Ovary (tissue), 3 donors: Measurements from ENCODE around the gene FCGR2B.
"Not testable (repeated sequence)": the region's sequence is repeated elsewhere in the genome, so short reads cannot be mapped to it uniquely, and the experiment has no call there.

Experiments used
- EP300 ChIP-seq: sonication (generic); formaldehyde crosslinking; IDR thresholded peaks from one replicate; pipeline ENCODE4 v1.6.1; 2017; ENCODE audit warnings: antibody characterized with exemption
- POLR2A ChIP-seq: fragments of 450-650 bp; IDR thresholded peaks from one replicate; pipeline ENCODE4 v1.6.1; 2017; ENCODE audit warnings: antibody characterized with exemption, mild to moderate bottlenecking, moderate library complexity
- TF ChIP-seq, protein P1 (sequence below), 3 donors: fragments of 450-650 bp in 2 of 3; fragments of 200-600 bp in 1 of 3; IDR thresholded peaks; one replicate each; pipeline versions ENCODE4 v1.5.1 to v1.8.0; 2016 to 2022; ENCODE audit warnings: antibody characterized with exemption in 3 of 3, mild to moderate bottlenecking in 1 of 3
- donor health status: DM: no; HTN: no; CAD: no.

DNA sequence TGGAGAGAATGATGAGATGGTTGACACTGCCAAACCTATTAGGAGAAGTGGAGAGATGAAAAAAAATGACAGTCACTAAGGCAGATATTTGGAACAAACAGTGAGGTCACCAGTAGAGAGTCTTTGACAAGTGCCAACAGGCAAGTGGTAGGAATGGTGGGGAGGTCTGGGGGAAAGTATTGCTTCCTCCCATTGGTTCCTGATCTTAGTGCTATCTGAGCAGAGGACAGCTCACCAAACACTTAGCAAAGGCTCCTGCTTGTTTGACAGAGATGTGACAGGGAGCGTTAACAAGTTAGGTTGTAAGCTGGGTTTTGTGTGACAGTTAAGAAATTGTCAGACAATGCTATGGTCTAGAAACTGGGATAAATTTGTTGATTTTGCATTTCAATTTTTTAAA is 38.3 kb upstream of the FCGR2B start:
- TF ChIP-seq, protein P1, sequence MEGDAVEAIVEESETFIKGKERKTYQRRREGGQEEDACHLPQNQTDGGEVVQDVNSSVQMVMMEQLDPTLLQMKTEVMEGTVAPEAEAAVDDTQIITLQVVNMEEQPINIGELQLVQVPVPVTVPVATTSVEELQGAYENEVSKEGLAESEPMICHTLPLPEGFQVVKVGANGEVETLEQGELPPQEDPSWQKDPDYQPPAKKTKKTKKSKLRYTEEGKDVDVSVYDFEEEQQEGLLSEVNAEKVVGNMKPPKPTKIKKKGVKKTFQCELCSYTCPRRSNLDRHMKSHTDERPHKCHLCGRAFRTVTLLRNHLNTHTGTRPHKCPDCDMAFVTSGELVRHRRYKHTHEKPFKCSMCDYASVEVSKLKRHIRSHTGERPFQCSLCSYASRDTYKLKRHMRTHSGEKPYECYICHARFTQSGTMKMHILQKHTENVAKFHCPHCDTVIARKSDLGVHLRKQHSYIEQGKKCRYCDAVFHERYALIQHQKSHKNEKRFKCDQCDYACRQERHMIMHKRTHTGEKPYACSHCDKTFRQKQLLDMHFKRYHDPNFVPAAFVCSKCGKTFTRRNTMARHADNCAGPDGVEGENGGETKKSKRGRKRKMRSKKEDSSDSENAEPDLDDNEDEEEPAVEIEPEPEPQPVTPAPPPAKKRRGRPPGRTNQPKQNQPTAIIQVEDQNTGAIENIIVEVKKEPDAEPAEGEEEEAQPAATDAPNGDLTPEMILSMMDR (IDR thresholded peaks at IDR 0.05): not testable (repeated sequence)
- not testable (repeated sequence) for TF ChIP-seq EP300, POLR2A
